ENCODE measurements around the gene TMEM63A. TPM values are rescaled to one million over a fixed set of nuclear protein-coding genes. Genes with fewer than 3 reads are reported as not detected.

The TMEM63A gene
- total RNA-seq, 3 donors from 2014 or later (not counting 1 experiment from before 2014, with no cell fraction given), result 101 to 166 (median 113) TPM

DNA sequence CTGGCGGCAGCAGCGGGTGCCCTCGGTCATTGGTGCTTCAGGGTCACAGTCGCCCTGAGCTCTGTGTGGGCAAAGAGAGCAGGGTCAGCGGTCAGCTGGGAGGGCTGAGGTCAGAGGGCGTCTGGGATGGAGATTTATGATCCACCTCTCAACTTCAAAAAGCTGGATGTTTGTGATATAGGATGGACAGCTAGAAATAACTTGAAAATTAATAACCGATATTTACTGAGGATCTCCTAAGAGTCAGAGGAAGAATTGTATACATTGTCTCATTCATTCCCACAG lies 4.8 kb upstream of the TMEM63A start:
- Histone ChIP-seq H3K9me3 (ENCODE audit: control insufficient read depth, insufficient read depth, low read length) (no peaks in the 10 kb centered on the region), H3K4me3 (ENCODE audit: low read length) (no peak overlapping the region), H3K36me3 (ENCODE audit: control insufficient read depth, insufficient read depth, low read length) (no peaks in the 10 kb centered on the region), H3K4me1 (ENCODE audit: control insufficient read depth, insufficient read depth, low read length) (peaks cover 16% of the 10 kb centered on the region), H3K27ac (ENCODE audit: low read length) (no peak overlapping the region), H3K27me3 (ENCODE audit: control insufficient read depth, insufficient read depth, low read length) (no peaks in the 10 kb centered on the region)
- WGBS (ENCODE audit: insufficient coverage), result 100% methylated on average over 7 of the region's 7 CpGs
- intact Hi-C loops (cut with micrococcal nuclease), result no loop called here
- TF ChIP-seq, protein P1, sequence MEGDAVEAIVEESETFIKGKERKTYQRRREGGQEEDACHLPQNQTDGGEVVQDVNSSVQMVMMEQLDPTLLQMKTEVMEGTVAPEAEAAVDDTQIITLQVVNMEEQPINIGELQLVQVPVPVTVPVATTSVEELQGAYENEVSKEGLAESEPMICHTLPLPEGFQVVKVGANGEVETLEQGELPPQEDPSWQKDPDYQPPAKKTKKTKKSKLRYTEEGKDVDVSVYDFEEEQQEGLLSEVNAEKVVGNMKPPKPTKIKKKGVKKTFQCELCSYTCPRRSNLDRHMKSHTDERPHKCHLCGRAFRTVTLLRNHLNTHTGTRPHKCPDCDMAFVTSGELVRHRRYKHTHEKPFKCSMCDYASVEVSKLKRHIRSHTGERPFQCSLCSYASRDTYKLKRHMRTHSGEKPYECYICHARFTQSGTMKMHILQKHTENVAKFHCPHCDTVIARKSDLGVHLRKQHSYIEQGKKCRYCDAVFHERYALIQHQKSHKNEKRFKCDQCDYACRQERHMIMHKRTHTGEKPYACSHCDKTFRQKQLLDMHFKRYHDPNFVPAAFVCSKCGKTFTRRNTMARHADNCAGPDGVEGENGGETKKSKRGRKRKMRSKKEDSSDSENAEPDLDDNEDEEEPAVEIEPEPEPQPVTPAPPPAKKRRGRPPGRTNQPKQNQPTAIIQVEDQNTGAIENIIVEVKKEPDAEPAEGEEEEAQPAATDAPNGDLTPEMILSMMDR (IDR thresholded peaks at IDR 0.05), result no peak
- Mint-ChIP-seq H3K9me3 (no peaks in the 10 kb centered on the region), H3K27me3 (ENCODE audit: low read depth in 2 of 2) (peaks cover 5 to 10% of the 10 kb centered on the region in 2 donors), H3K4me1 (peaks cover 5 to 13% of the 10 kb centered on the region in 2 donors), H3K36me3 (no peaks in the 10 kb centered on the region), H3K4me3 (no peak overlapping the region), H3K27ac (no peak overlapping the region)
- no peak for DNase-seq
- ATAC-seq, result no peak

DNA sequence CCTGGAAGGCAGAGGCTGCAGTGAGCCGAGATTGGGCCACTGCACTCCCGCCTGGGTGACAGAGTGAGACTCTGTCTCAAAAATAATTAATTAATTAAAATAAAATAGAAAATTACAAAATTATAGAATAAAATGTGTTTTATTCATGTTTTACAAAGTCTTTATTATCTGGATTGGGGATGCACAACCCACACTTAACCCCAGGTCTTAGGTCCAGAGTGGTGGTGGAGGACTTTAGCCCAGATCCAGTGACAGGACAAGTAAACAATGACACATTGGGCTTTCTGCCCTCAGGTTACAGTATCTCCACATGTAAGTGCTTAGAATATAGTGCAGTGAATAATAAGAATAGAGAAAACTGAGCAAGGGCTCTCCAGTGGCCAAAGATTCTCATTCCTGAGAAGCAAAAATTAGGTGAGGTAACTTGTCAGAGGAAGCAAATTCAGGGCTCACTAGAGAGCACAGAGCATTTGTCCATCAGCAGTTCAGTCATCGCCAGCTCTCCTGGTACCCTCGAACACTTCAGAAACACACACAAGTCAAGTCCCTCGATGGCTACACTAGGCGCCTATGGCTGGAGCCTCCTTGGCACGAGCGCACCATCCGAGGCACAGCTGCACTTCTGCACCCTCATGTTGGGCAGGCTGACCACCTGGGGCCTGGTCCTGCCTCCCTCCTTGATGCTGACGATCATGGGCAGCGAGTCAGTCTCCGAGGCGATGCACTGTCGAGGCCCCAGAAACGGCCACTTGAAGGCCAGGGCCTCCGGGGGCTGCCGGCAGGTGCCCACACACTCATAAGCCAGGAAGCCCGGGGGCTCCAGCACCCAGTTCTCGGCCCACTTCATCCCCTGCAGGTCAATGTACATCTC lies 4.2 kb upstream of the TMEM63A start:
- no peaks in the 10 kb centered on the region for H3K27me3 ChIP-seq (ENCODE audit: control insufficient read depth, insufficient read depth, low read length)
- H3K36me3 ChIP-seq (ENCODE audit: control insufficient read depth, insufficient read depth, low read length), result no peaks in the 10 kb centered on the region
- no peaks in the 10 kb centered on the region for H3K36me3 Mint-ChIP-seq
- peaks cover 5 to 15% of the 10 kb centered on the region in 2 donors for H3K4me1 Mint-ChIP-seq
- no peak overlapping the region for H3K4me3 ChIP-seq (ENCODE audit: low read length)
- intact Hi-C loops (cut with micrococcal nuclease), result no loop called here
- no peaks in the 10 kb centered on the region for H3K9me3 ChIP-seq (ENCODE audit: control insufficient read depth, insufficient read depth, low read length)
- DNase-seq (no peak), ATAC-seq (no peak)
- no peaks in the 10 kb centered on the region for H3K9me3 Mint-ChIP-seq
- 95% methylated on average over 18 of the region's 19 CpGs for WGBS (ENCODE audit: insufficient coverage)
- H3K27ac ChIP-seq (ENCODE audit: low read length), result no peak overlapping the region
- H3K4me3 Mint-ChIP-seq, result no peak overlapping the region
- no peak overlapping the region for H3K27ac Mint-ChIP-seq
- TF ChIP-seq, protein P1 (IDR thresholded peaks at IDR 0.05), result no peak
- H3K4me1 ChIP-seq (ENCODE audit: control insufficient read depth, insufficient read depth, low read length), result peaks cover 20% of the 10 kb centered on the region
- H3K27me3 Mint-ChIP-seq (ENCODE audit: low read depth in 2 of 2), result peaks cover 5 to 10% of the 10 kb centered on the region in 2 donors

DNA sequence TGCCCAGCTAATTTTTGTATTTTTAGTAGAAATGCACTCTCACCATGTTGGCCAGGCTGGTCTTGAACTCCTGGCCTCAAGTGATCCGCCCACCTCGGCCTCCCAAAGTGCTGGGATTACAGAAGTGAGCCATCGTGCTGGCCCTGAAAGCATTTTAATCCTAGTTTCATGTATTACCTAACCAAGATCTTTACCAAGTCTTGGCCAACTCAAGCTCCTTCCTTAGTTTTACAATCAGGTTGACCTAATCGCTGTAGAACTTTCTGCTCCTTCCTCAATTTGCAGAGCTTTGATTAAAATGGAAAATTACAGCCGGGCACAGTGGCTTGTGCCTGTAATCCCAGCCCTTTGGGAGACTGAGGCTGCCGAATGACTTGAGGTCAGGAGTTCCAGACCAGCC lies 3.2 kb upstream of the TMEM63A start:
- WGBS (ENCODE audit: insufficient coverage), result 89% methylated on average over 6 of the region's 6 CpGs
- Histone ChIP-seq H3K4me1 (ENCODE audit: control insufficient read depth, insufficient read depth, low read length) (peaks cover 30% of the 10 kb centered on the region), H3K9me3 (ENCODE audit: control insufficient read depth, insufficient read depth, low read length) (no peaks in the 10 kb centered on the region), H3K27me3 (ENCODE audit: control insufficient read depth, insufficient read depth, low read length) (no peaks in the 10 kb centered on the region), H3K27ac (ENCODE audit: low read length) (no peak overlapping the region), H3K4me3 (ENCODE audit: low read length) (no peak overlapping the region), H3K36me3 (ENCODE audit: control insufficient read depth, insufficient read depth, low read length) (no peaks in the 10 kb centered on the region)
- Mint-ChIP-seq H3K36me3 (no peaks in the 10 kb centered on the region), H3K27ac (no peak overlapping the region), H3K4me1 (peaks cover 12 to 26% of the 10 kb centered on the region in 2 donors), H3K4me3 (no peak overlapping the region), H3K27me3 (ENCODE audit: low read depth in 2 of 2) (peaks cover 5 to 10% of the 10 kb centered on the region in 2 donors), H3K9me3 (no peaks in the 10 kb centered on the region)
- ATAC-seq, result no peak
- TF ChIP-seq, protein P1 (IDR thresholded peaks at IDR 0.05), result no peak
- intact Hi-C loops (cut with micrococcal nuclease), result no loop called here
- no peak for DNase-seq

All from natural killer cell (primary cell).